NCI-H69 (cell line): ENCODE data around the gene DOK7.

Experiments
- DNase-seq: peaks from one replicate; lab custom pipeline; 2025; lab: John Stamatoyannopoulos, UW

DOK7 gene

DNA sequence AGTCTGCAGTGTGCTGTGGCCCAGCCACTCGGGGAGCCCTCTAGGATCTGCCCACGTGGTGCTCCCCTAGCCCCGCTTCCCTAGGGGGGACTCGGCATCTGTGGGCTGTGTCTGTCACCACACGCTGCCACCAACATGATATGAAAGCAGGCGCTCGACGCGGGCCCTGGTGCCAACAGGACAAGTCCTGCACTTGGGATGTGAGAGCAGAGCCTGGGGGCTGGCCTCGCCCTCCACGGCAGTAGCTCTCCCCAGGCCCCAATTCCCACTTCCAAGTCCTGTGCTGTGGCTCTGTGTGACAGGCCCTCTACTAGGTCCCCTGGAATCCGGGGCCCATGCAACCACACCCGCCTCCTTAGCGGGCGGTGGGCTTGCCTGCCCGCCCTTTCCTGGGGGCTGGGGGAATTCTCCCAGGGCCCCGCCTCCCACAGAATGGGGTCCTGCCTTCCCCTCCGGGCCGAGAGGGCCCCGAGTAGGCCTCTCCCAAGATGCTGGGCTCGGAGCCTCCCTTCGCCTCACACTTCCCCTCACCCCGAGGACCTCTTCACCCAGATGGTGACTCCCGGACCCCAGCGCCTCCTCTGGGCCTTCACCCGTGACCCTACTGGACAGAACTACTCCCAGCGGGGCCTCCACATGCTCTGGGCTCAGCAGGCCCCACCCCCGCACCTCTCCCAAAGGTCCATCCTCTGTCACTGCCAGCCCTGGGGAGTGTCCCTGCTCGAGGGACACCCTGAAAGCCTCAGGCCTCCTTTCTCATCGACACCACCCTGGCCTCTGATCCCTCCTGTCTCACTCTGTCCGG, 57.9 kb downstream of the DOK7 start:
- DNase-seq: no peak

DNA sequence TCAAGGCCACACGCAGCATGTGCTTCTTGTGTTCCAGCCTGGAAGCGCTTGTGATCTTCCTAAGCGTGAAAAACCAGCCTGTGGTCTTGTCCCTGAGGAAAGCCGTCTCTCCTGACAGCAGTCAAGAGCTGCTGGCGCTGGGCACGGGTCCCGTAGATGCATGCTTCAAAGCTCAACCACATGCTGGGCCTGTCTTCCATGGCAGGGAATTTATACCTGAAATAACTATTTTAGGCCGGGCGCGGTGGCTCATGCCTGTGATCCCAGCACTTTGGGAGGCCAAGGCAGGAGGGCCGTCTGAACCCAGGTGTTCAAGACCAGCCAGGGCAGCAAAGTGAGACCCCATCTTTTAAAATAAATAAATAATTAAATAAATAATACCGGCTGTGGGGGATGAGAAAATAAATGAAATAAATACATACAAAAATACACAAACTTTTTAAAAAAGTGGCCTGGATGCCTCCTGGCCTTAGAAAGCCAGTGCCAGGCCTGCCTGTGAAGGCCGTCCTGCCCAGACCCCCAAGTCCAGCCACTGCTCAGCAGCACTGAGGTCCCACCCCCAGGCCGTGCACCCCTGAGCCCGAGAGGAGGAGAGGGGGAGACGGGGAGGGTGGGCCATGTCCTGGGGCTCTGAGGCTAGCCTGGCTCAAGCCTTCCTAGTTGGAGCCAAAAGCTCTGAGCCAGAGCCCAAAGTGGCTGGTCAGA, 58.7 kb downstream of the DOK7 start:
- no peak for DNase-seq

GRCh38 chr4:3522326-3522640, 59.2 kb downstream of the DOK7 start:
- DNase-seq: no peak

DNA sequence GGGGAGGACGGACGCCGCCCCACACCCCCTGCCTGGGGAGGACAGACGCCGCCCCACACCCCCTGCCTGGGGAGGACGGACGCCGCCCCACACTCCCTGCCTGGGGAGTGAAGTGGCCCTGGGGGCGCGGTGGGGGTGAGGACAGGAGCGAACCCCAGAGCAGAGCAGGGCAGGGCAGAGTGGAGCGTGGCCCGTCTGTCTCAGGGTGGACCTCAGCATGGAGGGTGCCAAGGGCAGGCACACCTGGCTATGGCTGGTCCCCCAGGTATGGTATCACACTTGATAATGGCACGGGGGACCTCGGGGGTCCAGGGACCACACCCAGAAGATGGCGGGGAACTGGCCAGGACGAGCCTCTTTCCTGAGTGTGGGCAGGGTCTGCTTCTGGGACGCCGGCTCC, 59.5 kb downstream of the DOK7 start:
- DNase-seq: no peak

GRCh38 chr4:3523146-3523627, 60.1 kb downstream of the DOK7 start:
- DNase-seq: no peak

GRCh38 chr4:3523628-3524221, 60.6 kb downstream of the DOK7 start:
- no peak for DNase-seq

- DNase-seq: no peak
Observed at GRCh38 chr4:3524349-3524748, 61.2 kb downstream of the DOK7 start.

DNA sequence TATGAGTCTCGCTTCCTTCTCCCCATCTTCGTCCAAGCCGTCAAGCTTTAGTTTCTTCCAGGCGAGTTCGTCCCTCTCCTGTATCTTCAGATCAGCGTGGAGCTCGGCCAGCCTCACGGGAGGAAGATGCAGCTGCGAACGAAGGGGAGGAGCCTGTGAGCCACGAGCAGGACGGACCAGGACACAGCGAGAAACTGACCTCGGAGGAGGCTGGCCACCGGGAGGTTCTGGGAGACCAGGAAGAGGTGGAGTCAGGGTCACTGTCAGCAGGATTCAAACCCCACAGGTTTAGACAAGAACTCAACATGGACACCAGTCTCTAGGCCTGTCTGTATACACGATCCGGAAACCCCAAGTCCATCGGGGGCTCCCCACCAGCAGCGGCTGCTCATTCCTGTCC, 61.8 kb downstream of the DOK7 start:
- DNase-seq: no peak

- no peak for DNase-seq
Observed at GRCh38 chr4:3525532-3526430, 62.7 kb downstream of the DOK7 start.

GRCh38 chr4:3526456-3526855, 63.4 kb downstream of the DOK7 start:
- no peak for DNase-seq

DNA sequence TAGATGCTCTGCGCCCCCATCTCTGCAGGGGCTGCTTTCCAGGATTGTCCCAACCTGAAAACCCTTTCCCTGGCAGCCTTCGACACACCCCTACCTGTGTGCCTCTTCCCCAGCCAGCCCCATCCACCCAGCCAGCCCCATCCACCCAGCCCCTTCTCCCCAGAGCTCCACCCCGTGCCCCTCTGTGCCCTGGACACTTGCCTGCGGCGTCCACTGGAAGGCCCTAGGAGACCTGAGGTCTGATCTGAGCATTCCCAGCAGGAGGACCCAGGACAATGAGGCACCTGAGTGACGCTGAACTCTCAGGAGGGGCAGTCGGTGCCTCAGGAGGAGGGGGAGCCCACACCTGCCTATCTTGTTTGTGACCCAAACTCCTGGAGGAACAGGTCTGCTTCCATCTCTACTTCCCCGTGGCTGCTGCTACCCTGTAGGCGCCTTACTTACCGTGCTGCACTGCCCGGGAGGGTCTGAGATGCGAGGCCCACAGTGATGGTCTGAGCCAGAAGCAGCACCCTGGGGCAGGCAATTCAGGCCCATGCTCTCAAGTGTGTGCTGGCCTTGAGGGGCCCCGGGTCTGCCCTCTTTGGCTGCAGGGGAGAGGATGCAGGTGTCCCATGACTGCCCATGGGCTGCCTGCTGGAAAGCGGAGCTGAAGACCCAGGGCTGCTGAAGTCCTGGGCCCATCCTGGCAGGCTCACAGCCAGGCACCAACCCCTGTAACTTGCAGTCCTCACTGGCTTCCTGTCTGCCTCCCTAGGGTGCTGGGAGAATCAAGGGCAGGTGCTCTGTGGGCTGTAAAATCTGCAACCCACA, 64.2 kb downstream of the DOK7 start:
- no peak for DNase-seq

GRCh38 chr4:3527914-3528876, 65.1 kb downstream of the DOK7 start:
- DNase-seq: no peak

GRCh38 chr4:3529363-3529762, 66.3 kb downstream of the DOK7 start:
- no peak for DNase-seq

- no peak for DNase-seq
Observed at GRCh38 chr4:3530051-3530450, 66.9 kb downstream of the DOK7 start.

GRCh38 chr4:3530663-3531254, 67.7 kb downstream of the DOK7 start:
- DNase-seq: no peak

DNA sequence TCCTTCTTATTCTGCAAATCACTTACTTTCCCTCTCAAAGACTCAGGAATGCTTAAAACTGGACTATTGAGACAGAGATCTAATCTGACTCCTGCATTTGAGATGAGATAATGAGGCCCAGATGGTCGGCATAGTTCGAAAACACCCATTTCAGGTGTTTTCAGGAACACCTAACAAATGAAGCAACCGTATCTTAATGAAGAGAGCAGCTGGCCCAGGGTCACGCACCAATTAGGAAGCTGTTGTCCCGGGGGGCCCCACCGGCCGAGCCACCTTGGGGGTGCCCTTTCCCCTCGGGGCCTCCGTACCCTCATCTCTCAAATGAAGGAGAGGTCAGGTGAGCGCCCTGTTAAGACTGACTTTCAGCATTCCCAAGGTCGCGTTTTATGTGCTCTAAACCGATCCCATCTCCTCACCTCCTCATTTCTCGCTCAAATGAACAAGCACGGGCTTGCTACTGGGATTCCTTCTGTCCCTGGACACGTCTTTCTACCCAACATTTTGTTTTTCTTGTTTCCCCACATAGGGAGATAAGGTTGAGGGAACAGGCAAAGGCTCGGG, 68.3 kb downstream of the DOK7 start:
- peak; percentile 32 for DNase-seq

DNA sequence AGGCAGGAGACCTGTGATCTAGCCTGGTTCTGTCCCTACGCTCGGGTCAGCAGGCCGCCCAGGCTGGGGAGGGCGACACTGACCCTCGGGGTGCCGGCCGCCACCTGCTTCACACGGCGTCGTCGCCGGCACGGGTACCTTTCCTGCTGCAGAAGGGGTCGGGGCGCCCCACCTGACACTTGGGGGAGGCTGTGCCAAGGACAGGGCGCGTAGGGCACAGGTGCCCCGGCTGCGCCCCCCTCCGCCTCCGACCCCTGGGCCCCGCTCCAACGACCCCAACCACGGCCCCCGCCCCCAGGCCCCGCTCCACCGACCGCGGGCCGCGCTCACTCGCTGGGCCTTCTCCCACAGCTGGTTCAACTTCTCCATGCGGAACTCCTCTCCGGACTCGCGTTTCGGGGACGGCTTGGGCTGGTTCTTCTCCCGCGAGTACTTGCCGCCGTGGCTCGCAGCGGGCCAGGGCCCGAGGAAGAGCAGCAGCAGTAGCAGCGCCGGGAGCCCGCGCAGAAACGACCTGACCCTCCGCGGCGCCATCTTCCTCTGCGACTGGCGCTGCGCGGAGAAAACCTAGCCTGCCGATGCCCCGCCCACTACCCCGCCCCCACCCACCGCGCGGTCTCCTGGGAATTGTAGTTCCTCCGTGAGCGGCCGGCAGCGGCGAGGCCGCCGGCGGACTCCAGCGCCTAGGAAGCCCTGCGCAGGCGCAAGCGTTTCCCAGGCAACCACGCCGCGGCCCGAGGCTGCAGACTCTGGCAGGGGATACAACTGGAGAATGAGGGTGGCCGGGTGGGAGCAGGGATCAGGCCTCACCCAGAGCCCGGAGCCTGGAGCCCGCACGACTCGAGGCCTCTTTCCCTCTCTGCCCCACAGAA, 69.0 kb downstream of the DOK7 start, which contains the start of gene LRPAP1:
Gene LRPAP1, minus strand, starts transcription at position 544 of the 872 bp plus-strand sequence. Its CDS starts 10 bp downstream, at position 534.
- peak; percentile 90 for DNase-seq

- DNase-seq: no peak
Observed at GRCh38 chr4:3532751-3533422, 69.8 kb downstream of the DOK7 start.
